ENCODE measurements around the gene MEGF9.

GRCh38 chr9:120625222-120625621, 89.0 kb downstream of the MEGF9 start:
- TF ChIP-seq EZH2phosphoT487 (IDR thresholded peaks at IDR 0.05; ENCODE audit: borderline replicate concordance, low read depth, low read length): no peak
- no peak for TF ChIP-seq CTCF (conservative IDR thresholded peaks at IDR 0.05; ENCODE audit: low read length)

All from OCI-LY7 (cell line).